GM19468 (cell line): ENCODE measurements around the gene CRLF3.
"Not testable (repeated sequence)": the region's sequence is repeated elsewhere in the genome, so short reads cannot be mapped to it uniquely, and the experiment has no call there.

Experiments
- ATAC-seq: cut with Tn5 transposase; IDR thresholded peaks from one replicate; pipeline ENCODE4 v1.9.1; 2021; ENCODE audit warnings: mild to moderate bottlenecking, moderate library complexity, moderate number of reproducible peaks; ENCODE audit not compliant: unreplicated experiment; ENCODE audit errors: extremely low read depth

The CRLF3 gene

GRCh38 chr17:30750982-30751381 is 73.5 kb downstream of the CRLF3 start:
- ATAC-seq = not testable (repeated sequence)

- ATAC-seq = not testable (repeated sequence)
These were observed 76.9 kb downstream of the CRLF3 start for GRCh38 chr17:30747621-30748020.

DNA sequence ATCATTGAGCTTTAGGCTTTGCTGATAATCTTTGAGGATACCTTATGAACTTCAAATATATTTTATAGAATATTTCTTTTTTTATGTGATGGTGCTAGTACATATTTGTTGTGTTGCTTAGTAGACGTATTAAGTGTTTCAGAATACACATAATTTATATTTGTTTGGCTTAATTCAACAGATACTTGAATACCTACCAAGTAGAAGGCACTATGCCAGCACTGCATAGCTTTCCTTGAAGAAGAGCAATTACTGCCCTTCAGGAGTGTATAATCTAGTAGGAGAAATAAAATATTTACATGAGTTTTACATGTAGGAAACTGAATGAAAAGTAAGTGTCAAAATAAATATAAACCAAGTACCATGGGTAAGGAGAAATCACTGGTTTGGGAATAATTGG is 81.8 kb downstream of the CRLF3 start:
- not testable (repeated sequence) for ATAC-seq

GRCh38 chr17:30736371-30736770 is 88.1 kb downstream of the CRLF3 start:
- ATAC-seq = not testable (repeated sequence)

- ATAC-seq = not testable (repeated sequence)
These were observed 88.8 kb downstream of the CRLF3 start for GRCh38 chr17:30735644-30736043.

- not testable (repeated sequence) for ATAC-seq
These were observed 89.3 kb downstream of the CRLF3 start for GRCh38 chr17:30735206-30735605.

DNA sequence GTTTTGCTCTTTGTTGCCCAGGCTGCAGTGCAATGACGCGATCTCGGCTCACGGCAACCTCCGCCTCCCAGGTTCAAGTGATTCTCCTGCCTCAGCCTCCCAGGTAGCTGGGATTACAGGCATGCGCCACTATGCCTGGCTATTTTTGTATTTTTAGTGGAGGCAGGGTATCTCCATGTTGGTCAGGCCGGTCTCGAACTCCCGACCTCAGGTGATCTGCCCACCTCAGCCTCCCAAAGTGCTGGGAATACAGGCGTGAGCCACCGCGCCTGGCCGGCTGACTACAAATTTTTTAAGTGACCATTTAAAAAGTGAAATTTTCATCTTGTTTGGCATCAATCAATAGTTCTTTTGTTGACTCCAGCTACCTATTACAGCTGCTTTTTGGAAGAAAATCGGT is 90.3 kb downstream of the CRLF3 start:
- ATAC-seq = not testable (repeated sequence)
